ENCODE measurements around the gene CCDC33.

DNA sequence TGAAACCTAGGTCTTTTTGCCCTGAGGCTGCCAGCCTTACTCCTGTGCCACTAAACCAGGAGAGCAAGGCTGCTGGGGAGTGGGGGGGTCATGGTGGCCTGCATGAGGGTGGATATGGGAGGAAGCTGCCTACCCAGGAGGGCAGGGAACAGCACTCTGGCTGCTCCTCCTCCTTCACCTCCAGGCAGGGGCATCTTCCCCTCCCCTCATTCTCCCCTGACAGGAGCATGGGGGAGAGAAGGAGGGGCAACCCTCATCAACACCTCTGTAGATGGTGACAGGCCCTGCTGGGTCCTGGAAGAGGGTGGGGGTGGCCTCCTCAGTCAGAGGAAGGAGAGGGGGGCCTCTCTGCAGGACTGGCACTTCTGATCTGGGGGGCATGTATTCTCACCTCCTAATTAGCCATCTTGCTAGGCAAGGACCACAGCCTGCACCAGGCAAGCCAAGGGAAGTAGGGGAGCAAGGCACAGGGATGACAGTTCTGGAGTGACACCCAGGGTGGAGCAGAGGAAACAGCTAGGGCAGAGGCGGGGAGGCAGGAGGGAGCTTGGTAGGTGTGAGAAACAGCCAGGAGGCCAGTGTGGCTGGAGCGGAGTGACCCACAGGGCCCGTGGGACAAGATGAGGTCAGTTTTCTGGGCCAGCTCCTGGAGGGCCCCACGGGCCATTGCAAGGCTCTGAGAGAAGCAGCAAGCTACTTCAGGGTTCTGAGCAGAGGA, 4.9 kb downstream of the CCDC33 start:
- TF ChIP-seq, protein P1, sequence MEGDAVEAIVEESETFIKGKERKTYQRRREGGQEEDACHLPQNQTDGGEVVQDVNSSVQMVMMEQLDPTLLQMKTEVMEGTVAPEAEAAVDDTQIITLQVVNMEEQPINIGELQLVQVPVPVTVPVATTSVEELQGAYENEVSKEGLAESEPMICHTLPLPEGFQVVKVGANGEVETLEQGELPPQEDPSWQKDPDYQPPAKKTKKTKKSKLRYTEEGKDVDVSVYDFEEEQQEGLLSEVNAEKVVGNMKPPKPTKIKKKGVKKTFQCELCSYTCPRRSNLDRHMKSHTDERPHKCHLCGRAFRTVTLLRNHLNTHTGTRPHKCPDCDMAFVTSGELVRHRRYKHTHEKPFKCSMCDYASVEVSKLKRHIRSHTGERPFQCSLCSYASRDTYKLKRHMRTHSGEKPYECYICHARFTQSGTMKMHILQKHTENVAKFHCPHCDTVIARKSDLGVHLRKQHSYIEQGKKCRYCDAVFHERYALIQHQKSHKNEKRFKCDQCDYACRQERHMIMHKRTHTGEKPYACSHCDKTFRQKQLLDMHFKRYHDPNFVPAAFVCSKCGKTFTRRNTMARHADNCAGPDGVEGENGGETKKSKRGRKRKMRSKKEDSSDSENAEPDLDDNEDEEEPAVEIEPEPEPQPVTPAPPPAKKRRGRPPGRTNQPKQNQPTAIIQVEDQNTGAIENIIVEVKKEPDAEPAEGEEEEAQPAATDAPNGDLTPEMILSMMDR (conservative IDR thresholded peaks at IDR 0.05; ENCODE audit: low read depth, low read length) = no peak
- TF ChIP-seq EZH2 (IDR thresholded peaks at IDR 0.05; ENCODE audit: low read length, unreplicated experiment) (no peak), EZH2phosphoT487 (IDR thresholded peaks at IDR 0.05; ENCODE audit: borderline replicate concordance, low read length) (no peak)

Data from PC-3 (cell line).